NCI-H2196 treated with DMSO at 0.1 percent for 48 hours (cell line): Measurements from ENCODE around the gene NOSIP.

Experiments used
- DNase-seq: peaks from one replicate; lab custom pipeline; 2025; ENCODE audit not compliant: unreplicated experiment; lab: John Stamatoyannopoulos, UW

Gene NOSIP

DNA sequence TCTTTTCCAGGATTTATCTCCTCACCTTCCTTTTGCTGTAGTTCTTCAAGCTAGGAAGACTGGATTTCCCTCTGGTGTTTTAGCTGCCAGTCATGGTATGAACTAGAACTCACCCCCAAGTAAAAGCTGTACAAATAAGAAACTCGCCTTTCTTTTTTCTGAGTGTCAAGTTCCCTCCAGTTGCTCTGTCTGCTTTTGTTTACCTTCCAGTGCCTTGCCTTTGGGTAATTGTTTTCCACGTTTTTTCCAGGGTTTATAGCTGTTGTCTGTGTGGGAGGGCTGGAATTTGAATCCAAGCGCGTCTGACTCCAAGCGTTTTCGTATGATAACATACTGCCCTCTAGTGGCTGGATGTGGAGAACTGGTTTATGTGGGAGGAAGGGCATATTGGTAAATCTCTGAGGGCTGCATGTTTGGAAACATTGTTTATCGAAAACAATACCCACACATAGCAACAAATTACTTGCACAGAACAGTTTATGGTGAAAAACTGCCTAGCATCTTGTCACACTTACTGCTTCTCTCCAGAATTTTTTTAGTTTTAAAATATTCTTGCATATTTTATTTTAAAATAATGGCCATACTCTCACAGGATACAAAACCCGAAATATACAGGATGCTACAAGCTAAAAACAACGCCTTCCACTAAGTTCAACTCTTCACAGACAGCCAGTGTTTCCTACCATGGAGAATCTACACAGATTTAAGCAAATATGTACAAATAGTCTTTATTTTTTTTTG is 33.4 kb downstream of the NOSIP start:
- peak; percentile 74 for DNase-seq

DNA sequence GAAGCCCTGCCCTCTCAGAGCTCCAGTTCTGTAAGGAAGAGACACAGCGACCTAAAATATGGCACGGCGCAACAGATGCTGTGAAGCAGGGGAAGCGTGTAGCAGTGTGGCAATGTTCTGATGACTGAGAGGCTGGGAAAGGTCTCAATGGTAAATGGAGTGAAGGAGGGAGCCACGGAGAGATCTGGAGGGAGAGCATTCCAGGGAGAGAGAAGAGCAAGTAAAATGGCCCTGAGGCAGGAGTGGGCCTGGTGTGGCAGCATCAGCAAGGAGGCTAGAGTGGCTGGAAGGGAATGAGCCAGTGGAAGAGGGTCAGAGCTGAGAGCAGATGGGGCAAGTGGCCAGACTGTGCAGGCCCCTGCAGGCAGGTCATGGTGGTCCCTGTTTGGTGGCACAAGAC is 36.2 kb downstream of the NOSIP start:
- no peak for DNase-seq

- DNase-seq, result no peak
Measured at GRCh38 chr19:49543032-49543431, 37.3 kb downstream of the NOSIP start.

- no peak for DNase-seq
Measured at GRCh38 chr19:49542446-49542845, 37.9 kb downstream of the NOSIP start.

DNA sequence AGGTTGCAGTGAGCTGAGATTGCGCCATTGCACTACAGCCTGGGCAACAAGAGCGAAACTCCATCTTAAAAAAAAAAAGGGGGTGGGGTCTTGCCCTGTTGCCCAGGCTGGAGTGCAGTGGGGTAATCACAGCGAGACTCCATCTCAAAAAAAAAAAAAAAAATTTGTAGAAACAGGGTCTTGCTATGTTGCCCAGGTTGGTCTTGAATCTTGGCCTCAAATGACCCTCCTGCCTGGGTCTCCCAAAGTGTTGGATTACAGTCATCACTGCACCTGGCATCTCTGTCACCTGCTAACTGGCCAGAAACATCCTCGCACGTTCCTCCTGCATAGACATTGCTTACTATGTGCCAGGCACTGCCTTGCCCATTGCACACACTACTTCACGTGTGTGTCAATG is 38.4 kb downstream of the NOSIP start:
- no peak for DNase-seq

DNA sequence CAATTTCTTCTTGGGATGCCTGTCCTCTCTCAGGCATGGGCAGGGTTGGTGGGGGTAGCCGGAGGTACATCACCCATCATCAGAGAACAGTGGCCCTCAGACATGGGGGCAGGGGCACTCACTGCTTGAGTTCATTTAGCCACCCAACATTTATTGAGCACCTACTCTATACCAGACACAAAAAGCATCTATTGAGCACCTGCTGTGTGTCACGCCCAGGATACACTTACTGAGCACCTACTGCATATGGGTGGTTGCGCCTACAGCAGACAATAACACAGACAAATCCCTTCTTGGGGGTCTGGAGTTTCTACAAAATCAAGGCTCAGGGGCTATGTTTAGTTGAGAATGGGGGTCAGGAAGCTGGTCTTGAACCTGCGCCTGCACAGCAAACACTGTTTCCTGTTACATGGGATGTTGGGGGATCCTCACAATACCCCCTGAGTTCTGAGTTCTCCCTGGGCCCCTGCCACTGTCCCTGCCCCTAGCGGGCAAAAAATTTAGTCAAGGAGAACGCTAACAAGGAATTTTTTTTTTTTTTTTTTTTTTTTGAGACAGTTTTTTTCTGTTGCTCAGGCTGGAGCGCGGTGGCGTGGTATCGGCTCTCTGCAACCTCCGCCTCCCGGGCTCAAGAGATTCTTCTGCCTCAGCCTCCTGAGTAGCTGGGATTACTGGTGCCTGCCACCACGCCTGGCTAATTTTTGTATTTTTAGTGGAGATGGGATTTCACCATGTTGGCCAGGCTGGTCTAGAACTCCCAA is 41.0 kb downstream of the NOSIP start:
- DNase-seq, result no peak

- no peak for DNase-seq
Measured at GRCh38 chr19:49538643-49539042, 41.7 kb downstream of the NOSIP start.

GRCh38 chr19:49536921-49537462 is 43.4 kb downstream of the NOSIP start:
- no peak for DNase-seq

- no peak for DNase-seq
Measured at GRCh38 chr19:49534632-49535385, 45.5 kb downstream of the NOSIP start.

DNA sequence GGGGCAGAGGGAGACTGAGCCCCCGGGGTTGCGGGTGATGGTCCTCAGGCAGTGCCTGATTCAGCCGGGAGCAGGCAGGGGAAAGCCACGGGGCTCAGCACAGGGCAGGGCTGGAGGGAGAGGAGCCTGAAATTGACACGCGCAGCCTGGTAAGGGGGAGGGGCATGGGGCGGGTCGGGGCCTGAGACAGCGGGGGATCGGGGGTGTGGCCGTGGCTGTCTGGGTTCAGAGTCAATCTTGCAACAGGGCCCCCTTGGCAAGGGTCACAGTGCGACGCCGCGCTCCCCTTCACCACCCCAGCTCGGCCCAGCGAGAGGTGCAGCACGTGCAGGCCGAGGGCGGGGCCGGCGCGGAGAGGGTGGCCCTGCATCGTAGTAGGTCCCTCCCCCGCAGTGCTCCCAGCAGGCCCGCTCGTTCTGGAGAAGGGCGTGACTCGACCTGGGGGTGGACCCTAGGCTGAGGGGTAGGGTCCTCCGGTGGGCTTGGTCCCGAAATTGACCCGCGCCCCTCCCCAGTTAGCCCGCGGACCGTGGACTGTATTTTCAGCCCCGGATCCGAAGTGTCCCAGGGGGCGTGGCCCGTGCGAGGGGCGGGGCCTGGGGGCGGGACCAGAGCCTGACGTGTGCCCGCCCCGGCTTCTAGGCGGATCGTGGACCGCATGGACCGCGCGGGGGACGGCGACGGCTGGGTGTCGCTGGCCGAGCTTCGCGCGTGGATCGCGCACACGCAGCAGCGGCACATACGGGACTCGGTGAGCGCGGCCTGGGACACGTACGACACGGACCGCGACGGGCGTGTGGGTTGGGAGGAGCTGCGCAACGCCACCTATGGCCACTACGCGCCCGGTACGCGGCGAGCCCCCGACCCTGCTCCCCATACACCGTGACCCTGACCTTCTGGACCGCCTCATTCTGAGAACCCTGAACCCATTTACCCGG is 46.5 kb downstream of the NOSIP start:
- DNase-seq, result peak; percentile 67

DNA sequence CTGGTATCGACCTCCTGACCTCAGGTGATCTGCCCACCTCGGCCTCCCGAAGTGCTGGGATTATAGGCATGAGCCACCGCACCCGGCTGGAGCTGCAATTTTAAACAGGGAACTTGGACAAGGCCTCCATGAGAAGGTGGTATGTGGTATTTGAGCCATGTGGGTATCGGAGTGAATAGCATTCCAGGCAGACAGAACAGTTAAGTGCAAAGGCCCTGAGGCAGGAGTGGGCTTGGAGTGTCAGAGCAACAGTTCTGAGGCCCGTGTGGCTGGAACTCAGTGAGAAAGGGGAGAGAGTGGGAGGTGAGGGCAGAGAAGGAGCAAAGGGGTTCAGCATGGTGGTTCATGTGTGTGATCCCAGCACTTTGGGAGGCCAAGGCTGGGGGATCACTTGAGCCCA is 49.6 kb downstream of the NOSIP start:
- no peak for DNase-seq

DNA sequence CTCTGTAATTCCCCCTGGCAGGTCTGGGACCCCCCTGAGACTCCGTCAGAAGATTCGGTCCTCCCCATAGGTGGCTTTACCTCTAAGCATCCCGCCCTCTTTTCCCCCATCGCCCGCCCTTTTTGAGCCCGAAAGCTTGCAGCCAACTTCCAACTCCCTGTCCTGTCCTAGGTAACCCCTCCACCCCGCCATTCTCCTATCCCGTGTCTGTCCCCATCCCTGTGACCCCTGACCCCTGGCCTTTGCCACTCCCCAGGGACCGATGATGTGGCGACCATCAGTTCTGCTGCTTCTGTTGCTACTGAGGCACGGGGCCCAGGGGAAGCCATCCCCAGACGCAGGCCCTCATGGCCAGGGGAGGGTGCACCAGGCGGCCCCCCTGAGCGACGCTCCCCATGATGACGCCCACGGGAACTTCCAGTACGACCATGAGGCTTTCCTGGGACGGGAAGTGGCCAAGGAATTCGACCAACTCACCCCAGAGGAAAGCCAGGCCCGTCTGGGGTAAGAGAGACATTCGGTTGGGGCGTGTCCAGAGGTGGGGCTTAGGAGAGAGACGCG is 52.1 kb downstream of the NOSIP start:
- no peak for DNase-seq

DNA sequence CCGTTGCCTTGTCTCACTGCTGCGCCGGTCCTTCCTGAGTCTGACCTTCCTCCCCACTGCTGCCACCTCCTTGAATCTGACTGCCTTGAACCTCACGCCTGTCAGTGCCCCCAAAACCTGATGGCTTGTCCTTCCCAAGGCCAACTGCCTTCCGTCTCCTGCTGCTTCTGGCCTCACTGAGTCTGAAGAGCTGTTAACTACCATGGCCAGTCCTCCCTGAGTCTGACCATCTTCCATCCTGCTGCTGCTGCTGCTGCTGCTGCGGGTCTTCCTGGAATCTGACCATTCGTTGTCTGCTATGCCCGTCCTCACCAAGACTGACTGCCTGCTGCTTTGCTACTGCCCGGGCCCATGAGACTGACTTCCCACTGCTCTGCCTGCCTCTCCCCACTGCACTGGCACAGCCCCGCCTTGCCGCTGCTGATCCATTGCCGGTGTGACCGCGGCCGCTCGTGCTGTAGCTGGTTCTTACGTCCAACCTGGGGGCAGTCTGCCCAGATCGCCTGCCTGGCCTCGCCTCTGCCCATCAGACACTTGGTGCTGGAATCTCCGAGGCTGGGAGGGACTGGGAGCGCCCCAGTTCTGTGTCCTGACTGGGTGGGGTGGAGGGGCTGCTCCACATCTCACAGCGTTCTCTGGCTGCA is 55.4 kb downstream of the NOSIP start:
- no peak for DNase-seq

GRCh38 chr19:49520705-49521319 is 59.5 kb downstream of the NOSIP start:
- no peak for DNase-seq

GRCh38 chr19:49518033-49518432 is 62.3 kb downstream of the NOSIP start:
- DNase-seq, result no peak

- DNase-seq, result no peak
Measured at GRCh38 chr19:49515767-49516166, 64.6 kb downstream of the NOSIP start.

- DNase-seq, result no peak
Measured at GRCh38 chr19:49514151-49514550, 66.2 kb downstream of the NOSIP start.

DNA sequence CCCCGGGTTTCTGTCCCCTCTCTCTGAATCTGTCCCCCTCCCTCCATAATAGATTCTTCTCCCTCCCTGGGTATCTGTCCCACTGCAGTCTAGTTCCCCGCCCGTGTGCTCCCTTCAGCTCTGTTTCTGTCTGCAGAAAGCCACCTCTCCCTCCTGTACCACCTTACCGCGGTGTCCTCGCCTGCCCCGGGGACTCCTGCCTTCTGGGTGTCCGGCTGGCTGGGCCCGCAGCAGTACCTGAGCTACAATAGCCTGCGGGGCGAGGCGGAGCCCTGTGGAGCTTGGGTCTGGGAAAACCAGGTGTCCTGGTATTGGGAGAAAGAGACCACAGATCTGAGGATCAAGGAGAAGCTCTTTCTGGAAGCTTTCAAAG is 66.6 kb downstream of the NOSIP start:
- DNase-seq, result no peak
